SK-N-MC (cell line): ENCODE results near the gene PRR35.

Experiments
- DNase-seq: peaks from one replicate; pipeline ENCODE4 v3.0.0-alpha.2; 2011; ENCODE audit warnings: low read depth, low spot score
- H3K27ac ChIP-seq: fragments of 200-600 bp; sonication (generic); 2 replicates; pipeline ENCODE4 v1.5.1; 2016; ENCODE audit warnings: mixed run types
- H3K36me3 ChIP-seq: fragments of 200-600 bp; sonication (generic); 2 replicates; pipeline ENCODE4 v1.6.1; 2017; ENCODE audit warnings: antibody characterized with exemption, low read length, mixed read lengths; ENCODE audit not compliant: insufficient read depth
- H3K4me3 ChIP-seq: fragments of 200-600 bp; sonication (generic); 2 replicates; pipeline ENCODE4 v1.5.1; 2016
- H3K9ac ChIP-seq: fragments of 200-600 bp; sonication (generic); 2 replicates; pipeline ENCODE4 v1.8.0; 2017; ENCODE audit warnings: mixed run types, mixed read lengths; ENCODE audit not compliant: insufficient read length
- H3K9me3 ChIP-seq: fragments of 200-600 bp; sonication (generic); 2 replicates; pipeline ENCODE4 v1.6.1; 2017; ENCODE audit warnings: low read depth, mild to moderate bottlenecking, antibody characterized with exemption, low read length, moderate library complexity, mixed read lengths
- EZH2 ChIP-seq: fragments of 200-600 bp; sonication (generic); IDR thresholded peaks from one replicate; pipeline ENCODE4 v1.6.1; 2017; ENCODE audit warnings: antibody characterized with exemption
- FOXP2 ChIP-seq: optimal IDR thresholded peaks from 2 replicates; pipeline ENCODE3; 2011; ENCODE audit warnings: mild to moderate bottlenecking, moderate library complexity; ENCODE audit not compliant: insufficient read depth; ENCODE audit errors: extremely low read length, control extremely low read depth
- POLR2AphosphoS5 ChIP-seq: IDR thresholded peaks from 2 replicates; pipeline ENCODE4 v1.6.1; 2012; ENCODE audit warnings: mild to moderate bottlenecking, low read depth, low read length, borderline replicate concordance

PRR35 gene

GRCh38 chr16:525520-526180 lies 34.5 kb upstream of the PRR35 start:
- DNase-seq = no peak
- peak overlapping the region; percentile 78 for H3K4me3 ChIP-seq

GRCh38 chr16:526181-527014 lies 33.8 kb upstream of the PRR35 start:
- peak overlapping the region; percentile 78 for H3K4me3 ChIP-seq
- H3K9ac ChIP-seq = peak overlapping the region; percentile 82
- no peaks in the 10 kb centered on the region for H3K36me3 ChIP-seq
- peak overlapping the region; percentile 97 for H3K27ac ChIP-seq
- H3K9me3 ChIP-seq = no peaks in the 10 kb centered on the region
- TF ChIP-seq EZH2 (no peak), FOXP2 (no peak)
- no peak for DNase-seq

More at GRCh38 chr16:525520-526180, 34.5 kb upstream of the PRR35 start:
- peak overlapping the region; percentile 42; the same call in 1 of the 2 replicates for H3K27ac ChIP-seq
- H3K36me3 ChIP-seq = no peaks in the 10 kb centered on the region
- peak overlapping the region; percentile 82 for H3K9ac ChIP-seq
- TF ChIP-seq EZH2 (no peak), FOXP2 (no peak), POLR2AphosphoS5 (no peak)
- H3K9me3 ChIP-seq = no peaks in the 10 kb centered on the region

GRCh38 chr16:527015-527903 lies 32.9 kb upstream of the PRR35 start, which contains the start of gene CAPN15:
Gene CAPN15 (plus strand): TSS chr16:527712. CDS start chr16:546839, 19,127 bp downstream.
- Histone ChIP-seq H3K4me3 (peak within 1 kb of the TSS; percentile 94), H3K9ac (peak within 1 kb of the TSS; percentile 89), H3K27ac (peak within 1 kb of the TSS; percentile 97), H3K9me3 (no peaks in the 10 kb centered on the region), H3K36me3 (no peaks in the 10 kb centered on the region)
- DNase-seq = peak; percentile 14
- no peak for TF ChIP-seq EZH2
- TF ChIP-seq POLR2AphosphoS5 = peak; percentile 77; the same call in 1 of the 2 replicates
- TF ChIP-seq FOXP2 = no peak

- peak overlapping the region; percentile 89 for H3K9ac ChIP-seq
- H3K36me3 ChIP-seq = no peaks in the 10 kb centered on the region
- no peak for TF ChIP-seq EZH2
- TF ChIP-seq POLR2AphosphoS5 = no peak
- no peak for TF ChIP-seq FOXP2
- DNase-seq = no peak
- H3K27ac ChIP-seq = peak overlapping the region; percentile 46; the same call in 1 of the 2 replicates
- no peaks in the 10 kb centered on the region for H3K9me3 ChIP-seq
- H3K4me3 ChIP-seq = peak overlapping the region; percentile 94
These were observed 31.8 kb upstream of the PRR35 start for GRCh38 chr16:528111-529011.

- Histone ChIP-seq H3K27ac (no peak overlapping the region), H3K4me3 (peak overlapping the region; percentile 94), H3K9me3 (no peaks in the 10 kb centered on the region), H3K9ac (peak overlapping the region; percentile 89), H3K36me3 (no peaks in the 10 kb centered on the region)
- DNase-seq = no peak
- TF ChIP-seq FOXP2 (no peak), EZH2 (no peak), POLR2AphosphoS5 (no peak)
These were observed 31.1 kb upstream of the PRR35 start for GRCh38 chr16:529012-529575.

- no peak for TF ChIP-seq EZH2
- TF ChIP-seq POLR2AphosphoS5 = no peak
- TF ChIP-seq FOXP2 = no peak
- Histone ChIP-seq H3K4me3 (no peak overlapping the region), H3K27ac (no peak overlapping the region), H3K36me3 (no peaks in the 10 kb centered on the region; the same call in 1 of the 2 replicates), H3K9ac (no peak overlapping the region), H3K9me3 (no peaks in the 10 kb centered on the region)
- no peak for DNase-seq
These were observed 29.9 kb upstream of the PRR35 start for GRCh38 chr16:530111-530817.
